SU-DHL-6 (cell line): ENCODE results near the gene FBXO36.

Experiments used
- H2AFZ ChIP-seq: fragments of 200-600 bp; sonication (generic); 2 replicates; pipeline ENCODE4 v1.6.1; 2014; ENCODE audit warnings: low read depth, mild to moderate bottlenecking, moderate library complexity, mixed read lengths, antibody characterized with exemption, low read length; ENCODE audit not compliant: severe bottlenecking
- H3F3A ChIP-seq: fragments of 200-600 bp; shearing (Covaris generic); 2 replicates; pipeline ENCODE4 v1.6.0; 2016; ENCODE audit warnings: antibody characterized with exemption, mild to moderate bottlenecking; ENCODE audit not compliant: insufficient read depth
- H3K27ac ChIP-seq: fragments of 200-600 bp; sonication (generic); 2 replicates; pipeline ENCODE4 v1.5.1; 2016; ENCODE audit warnings: low read depth, mild to moderate bottlenecking, low read length, moderate library complexity, mixed read lengths
- H3K27me3 ChIP-seq: fragments of 200-600 bp; sonication (generic), shearing (Covaris generic); 2 replicates; pipeline ENCODE4 v1.6.0; 2014; ENCODE audit warnings: mild to moderate bottlenecking, low read length
- H3K36me3 ChIP-seq: fragments of 200-600 bp; sonication (generic); 2 replicates; pipeline ENCODE4 v1.6.1; 2014; ENCODE audit warnings: mild to moderate bottlenecking, low read length, mixed read lengths
- H3K4me2 ChIP-seq: fragments of 300-600, 200-600 bp; shearing (Covaris generic), sonication (generic); 2 replicates; pipeline ENCODE4 v1.6.0; 2014; ENCODE audit warnings: low read length, low read depth, mild to moderate bottlenecking; ENCODE audit not compliant: poor library complexity, severe bottlenecking
- H3K4me3 ChIP-seq: fragments of 200-600 bp; sonication (generic); 2 replicates; pipeline ENCODE4 v1.5.1; 2014; ENCODE audit warnings: antibody characterized with exemption, low read length, mild to moderate bottlenecking, mixed read lengths; ENCODE audit not compliant: insufficient read depth, poor library complexity, severe bottlenecking
- H3K79me2 ChIP-seq: fragments of 200-600 bp; sonication (generic); 2 replicates; pipeline ENCODE4 v1.6.1; 2014; ENCODE audit warnings: mild to moderate bottlenecking, low read length, moderate library complexity; ENCODE audit not compliant: insufficient read depth
- H3K9ac ChIP-seq: fragments of 200-600 bp; sonication (generic); 2 replicates; pipeline ENCODE4 v1.7.0; 2014; ENCODE audit warnings: mild to moderate bottlenecking, low read length
- H3K9me2 ChIP-seq: fragments of 200-600 bp; sonication (generic); replicated peaks from 2 replicates; pipeline ENCODE4 v1.6.1; 2014; ENCODE audit warnings: low read length; ENCODE audit not compliant: insufficient read depth
- H3K9me3 ChIP-seq: fragments of 200-600 bp; sonication (generic); 2 replicates; pipeline ENCODE4 v1.6.1; 2014; ENCODE audit warnings: low read length, mixed read lengths; ENCODE audit not compliant: insufficient read depth
- H4K20me1 ChIP-seq: fragments of 200-600 bp; sonication (generic); 2 replicates; pipeline ENCODE4 v1.6.1; 2014; ENCODE audit warnings: low read depth, mild to moderate bottlenecking, antibody characterized with exemption, low read length, moderate library complexity, mixed read lengths
- EZH2phosphoT487 ChIP-seq: fragments of 200-600 bp; sonication (generic), shearing (Covaris generic); conservative IDR thresholded peaks from 2 replicates; pipeline ENCODE4 v1.6.1; 2018; ENCODE audit warnings: mild to moderate bottlenecking, antibody characterized with exemption, low read length, moderate library complexity, mixed read lengths
- TF ChIP-seq, protein P1 (sequence below): fragments of 200-600 bp; sonication (generic); IDR thresholded peaks from one replicate; pipeline ENCODE4 v1.5.1; 2017; ENCODE audit warnings: antibody characterized with exemption, mild to moderate bottlenecking, low read length, moderate library complexity; ENCODE audit not compliant: insufficient read depth, poor library complexity, severe bottlenecking

FBXO36 gene

DNA sequence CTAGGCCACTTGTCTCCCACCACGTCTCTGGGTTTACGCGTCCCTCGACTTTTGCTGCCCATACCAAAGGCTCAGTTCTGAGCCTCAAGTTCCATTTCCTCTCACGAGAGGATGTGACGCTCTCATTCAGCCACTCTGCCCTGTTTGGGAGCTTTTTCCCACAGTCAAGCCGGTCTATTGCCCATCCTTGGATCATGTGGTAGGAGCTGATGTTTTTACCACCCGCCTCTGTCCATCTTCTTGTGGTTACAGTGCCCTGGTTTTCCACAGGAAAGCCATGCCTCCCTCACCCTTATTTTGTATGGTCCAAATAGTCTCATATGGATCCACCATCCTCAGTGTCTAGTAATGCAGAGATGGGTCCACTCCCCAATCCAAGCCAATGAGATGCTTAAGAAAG is 20.4 kb downstream of the FBXO36 start:
- H3F3A ChIP-seq: no peaks in the 10 kb centered on the region
- no peak overlapping the region for H3K4me2 ChIP-seq
- H3K9me3 ChIP-seq: no peaks in the 10 kb centered on the region
- no peaks in the 10 kb centered on the region for H3K79me2 ChIP-seq
- H3K27ac ChIP-seq: no peak overlapping the region
- H2AFZ ChIP-seq: no peak overlapping the region
- no peaks in the 10 kb centered on the region for H3K27me3 ChIP-seq
- no peak for TF ChIP-seq EZH2phosphoT487
- TF ChIP-seq, protein P1, sequence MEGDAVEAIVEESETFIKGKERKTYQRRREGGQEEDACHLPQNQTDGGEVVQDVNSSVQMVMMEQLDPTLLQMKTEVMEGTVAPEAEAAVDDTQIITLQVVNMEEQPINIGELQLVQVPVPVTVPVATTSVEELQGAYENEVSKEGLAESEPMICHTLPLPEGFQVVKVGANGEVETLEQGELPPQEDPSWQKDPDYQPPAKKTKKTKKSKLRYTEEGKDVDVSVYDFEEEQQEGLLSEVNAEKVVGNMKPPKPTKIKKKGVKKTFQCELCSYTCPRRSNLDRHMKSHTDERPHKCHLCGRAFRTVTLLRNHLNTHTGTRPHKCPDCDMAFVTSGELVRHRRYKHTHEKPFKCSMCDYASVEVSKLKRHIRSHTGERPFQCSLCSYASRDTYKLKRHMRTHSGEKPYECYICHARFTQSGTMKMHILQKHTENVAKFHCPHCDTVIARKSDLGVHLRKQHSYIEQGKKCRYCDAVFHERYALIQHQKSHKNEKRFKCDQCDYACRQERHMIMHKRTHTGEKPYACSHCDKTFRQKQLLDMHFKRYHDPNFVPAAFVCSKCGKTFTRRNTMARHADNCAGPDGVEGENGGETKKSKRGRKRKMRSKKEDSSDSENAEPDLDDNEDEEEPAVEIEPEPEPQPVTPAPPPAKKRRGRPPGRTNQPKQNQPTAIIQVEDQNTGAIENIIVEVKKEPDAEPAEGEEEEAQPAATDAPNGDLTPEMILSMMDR: no peak
- no peak overlapping the region for H3K9ac ChIP-seq
- H4K20me1 ChIP-seq: no peaks in the 10 kb centered on the region
- no peak overlapping the region for H3K4me3 ChIP-seq
- no peaks in the 10 kb centered on the region for H3K36me3 ChIP-seq
- no peaks in the 10 kb centered on the region for H3K9me2 ChIP-seq

DNA sequence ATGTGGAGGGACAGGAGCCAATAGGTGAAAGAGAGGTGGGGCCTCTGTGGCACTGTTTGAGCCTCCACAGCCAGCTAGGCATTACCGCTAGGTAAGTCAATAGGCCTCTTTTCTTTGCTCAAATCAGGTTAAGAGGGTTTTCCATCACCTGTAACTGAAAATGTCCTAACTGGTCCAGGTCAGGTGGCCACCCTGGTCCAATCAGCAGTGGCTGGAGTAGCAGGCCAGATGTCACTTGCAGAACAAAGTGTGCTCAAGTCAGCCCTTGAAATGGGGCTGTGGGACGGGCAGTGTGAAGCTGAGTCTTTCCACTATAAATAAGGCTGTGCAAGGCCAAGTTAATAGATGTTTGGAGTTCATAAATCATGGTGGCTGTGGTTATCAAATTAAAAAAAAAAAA is 20.9 kb downstream of the FBXO36 start:
- Histone ChIP-seq H4K20me1 (no peaks in the 10 kb centered on the region), H3K79me2 (no peaks in the 10 kb centered on the region), H3K9ac (no peak overlapping the region), H3K9me2 (no peaks in the 10 kb centered on the region), H3K36me3 (no peaks in the 10 kb centered on the region), H3F3A (no peaks in the 10 kb centered on the region), H3K4me3 (no peak overlapping the region), H3K9me3 (no peaks in the 10 kb centered on the region), H3K27me3 (no peaks in the 10 kb centered on the region), H2AFZ (no peak overlapping the region), H3K4me2 (no peak overlapping the region), H3K27ac (no peak overlapping the region)
- TF ChIP-seq, protein P1: no peak
- TF ChIP-seq EZH2phosphoT487: no peak

DNA sequence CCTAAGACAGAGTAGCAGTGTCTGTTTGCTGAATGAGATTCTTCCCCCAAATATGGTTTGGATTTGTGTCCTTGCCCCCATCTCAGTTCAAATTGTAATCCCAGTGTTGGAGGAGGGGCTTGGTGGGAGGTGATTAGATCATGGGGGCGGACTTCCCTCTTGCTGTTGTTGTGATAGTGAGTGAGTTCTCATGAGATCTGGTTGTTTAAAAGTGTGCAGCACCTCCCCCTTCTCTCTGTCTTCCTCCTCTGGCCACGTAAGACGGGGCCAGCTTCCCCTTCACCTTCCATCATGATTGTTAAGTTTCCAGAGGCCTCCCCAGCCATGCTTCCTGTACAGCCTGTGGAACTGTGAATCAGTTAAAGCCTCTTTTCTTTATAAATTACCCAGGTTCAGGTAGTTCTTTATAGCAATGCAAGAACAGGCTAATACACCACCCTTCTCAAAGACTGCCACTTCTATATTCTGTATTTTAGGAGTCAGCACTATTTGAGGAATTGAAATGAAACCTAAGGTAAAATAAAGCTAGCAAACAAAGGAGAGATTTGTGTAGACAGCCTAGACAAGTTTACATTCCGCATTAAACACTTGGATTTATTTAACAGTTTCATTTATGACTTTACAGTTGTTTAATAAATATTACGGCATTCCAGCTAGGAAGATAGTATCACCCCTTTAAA is 21.6 kb downstream of the FBXO36 start:
- H4K20me1 ChIP-seq: no peaks in the 10 kb centered on the region
- no peak overlapping the region for H3K4me3 ChIP-seq
- no peaks in the 10 kb centered on the region for H3F3A ChIP-seq
- no peak for TF ChIP-seq EZH2phosphoT487
- TF ChIP-seq, protein P1: no peak
- no peaks in the 10 kb centered on the region for H3K79me2 ChIP-seq
- no peak overlapping the region for H3K27ac ChIP-seq
- H3K9me2 ChIP-seq: no peaks in the 10 kb centered on the region
- no peak overlapping the region for H2AFZ ChIP-seq
- H3K9me3 ChIP-seq: no peaks in the 10 kb centered on the region
- H3K36me3 ChIP-seq: no peaks in the 10 kb centered on the region
- H3K27me3 ChIP-seq: no peaks in the 10 kb centered on the region
- no peak overlapping the region for H3K4me2 ChIP-seq
- H3K9ac ChIP-seq: no peak overlapping the region
